Cardiac fibroblast (primary cell): ENCODE results near the gene SLC6A5.

Experiments used
- DNase-seq, 2 donors: peaks; one replicate each; pipeline versions ENCODE4 v3.0.0 to v3.0.0-alpha.2; 2010; ENCODE audit warnings: low read depth in 2 of 2
- H3K4me3 ChIP-seq, 2 donors: replicated peaks in 1 of 2; 1 replicate in 1 of 2; 2 replicates in 1 of 2; pipeline ENCODE4 v1.5.1; 2011; ENCODE audit warnings: low read depth in 2 of 2, low read length in 2 of 2, mild to moderate bottlenecking in 2 of 2, moderate library complexity in 1 of 2
- TF ChIP-seq, protein P1 (sequence below): IDR thresholded peaks from one replicate; pipeline ENCODE4 v1.5.1; 2011; ENCODE audit warnings: low read depth, mild to moderate bottlenecking, low read length, inconsistent platforms

SLC6A5 gene

GRCh38 chr11:20611445-20611844 is 12.0 kb downstream of the SLC6A5 start:
- TF ChIP-seq, protein P1, sequence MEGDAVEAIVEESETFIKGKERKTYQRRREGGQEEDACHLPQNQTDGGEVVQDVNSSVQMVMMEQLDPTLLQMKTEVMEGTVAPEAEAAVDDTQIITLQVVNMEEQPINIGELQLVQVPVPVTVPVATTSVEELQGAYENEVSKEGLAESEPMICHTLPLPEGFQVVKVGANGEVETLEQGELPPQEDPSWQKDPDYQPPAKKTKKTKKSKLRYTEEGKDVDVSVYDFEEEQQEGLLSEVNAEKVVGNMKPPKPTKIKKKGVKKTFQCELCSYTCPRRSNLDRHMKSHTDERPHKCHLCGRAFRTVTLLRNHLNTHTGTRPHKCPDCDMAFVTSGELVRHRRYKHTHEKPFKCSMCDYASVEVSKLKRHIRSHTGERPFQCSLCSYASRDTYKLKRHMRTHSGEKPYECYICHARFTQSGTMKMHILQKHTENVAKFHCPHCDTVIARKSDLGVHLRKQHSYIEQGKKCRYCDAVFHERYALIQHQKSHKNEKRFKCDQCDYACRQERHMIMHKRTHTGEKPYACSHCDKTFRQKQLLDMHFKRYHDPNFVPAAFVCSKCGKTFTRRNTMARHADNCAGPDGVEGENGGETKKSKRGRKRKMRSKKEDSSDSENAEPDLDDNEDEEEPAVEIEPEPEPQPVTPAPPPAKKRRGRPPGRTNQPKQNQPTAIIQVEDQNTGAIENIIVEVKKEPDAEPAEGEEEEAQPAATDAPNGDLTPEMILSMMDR: no peak
- peak in 1 of 2 donors; percentile 31 for DNase-seq

GRCh38 chr11:20611892-20612291 is 12.5 kb downstream of the SLC6A5 start:
- peak; percentile 68 to 76 for DNase-seq
- H3K4me3 ChIP-seq: no peak overlapping the region
- TF ChIP-seq, protein P1: no peak

More at GRCh38 chr11:20611445-20611844, 12.0 kb downstream of the SLC6A5 start:
- H3K4me3 ChIP-seq: no peak overlapping the region

GRCh38 chr11:20612416-20612815 is 13.0 kb downstream of the SLC6A5 start:
- no peak for DNase-seq
- TF ChIP-seq, protein P1: no peak
- no peak overlapping the region for H3K4me3 ChIP-seq

DNA sequence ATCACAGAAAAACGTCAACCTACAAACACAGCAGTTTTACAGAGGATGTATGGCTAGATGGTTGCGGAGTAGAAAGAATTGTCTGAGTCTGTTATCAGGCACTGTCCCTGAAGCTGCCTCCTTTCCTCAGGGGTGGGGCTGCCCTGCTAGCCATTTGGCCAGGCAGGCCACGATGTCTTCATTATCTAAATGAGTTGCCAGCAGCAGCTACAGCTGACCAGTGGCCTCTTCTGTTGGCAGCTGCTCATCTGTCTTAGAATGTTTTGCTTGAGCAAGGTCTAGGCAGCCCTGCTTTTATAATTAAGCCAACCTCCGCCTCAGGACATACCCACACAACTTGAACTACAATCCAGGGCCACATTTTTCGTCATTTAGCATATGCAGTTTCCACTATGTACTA is 17.5 kb downstream of the SLC6A5 start:
- no peak for DNase-seq
- no peak overlapping the region for H3K4me3 ChIP-seq
- TF ChIP-seq, protein P1: no peak

DNA sequence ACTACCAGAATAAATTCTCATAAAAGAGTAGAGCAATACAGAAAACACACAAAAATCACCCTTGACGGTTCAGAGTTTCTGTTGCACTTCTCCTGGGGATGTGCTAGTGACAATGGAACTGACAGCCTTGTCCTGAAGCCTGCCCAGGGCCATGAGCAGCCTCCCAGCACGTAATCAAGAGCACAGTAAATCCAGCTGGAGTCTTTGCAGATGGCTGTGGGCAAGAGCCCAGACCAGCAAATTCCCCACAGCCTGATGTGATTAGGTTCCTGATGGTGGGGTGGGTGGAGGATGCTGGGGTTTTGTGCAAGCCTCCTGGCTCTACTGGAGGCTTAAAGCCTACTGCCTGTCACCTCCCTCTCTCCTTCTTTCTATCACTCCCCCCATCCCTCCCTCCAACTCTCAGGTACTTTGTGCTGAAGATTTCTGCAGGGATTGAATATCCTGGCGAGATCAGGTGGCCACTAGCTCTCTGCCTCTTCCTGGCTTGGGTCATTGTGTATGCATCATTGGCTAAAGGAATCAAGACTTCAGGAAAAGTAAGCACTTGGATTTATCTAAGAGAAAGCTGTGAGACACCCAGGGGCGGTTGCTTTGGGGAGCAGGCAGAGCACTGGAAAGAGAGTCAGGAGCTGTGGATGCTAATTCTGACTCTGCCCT is 18.1 kb downstream of the SLC6A5 start:
- H3K4me3 ChIP-seq: no peak overlapping the region
- TF ChIP-seq, protein P1: no peak
- DNase-seq: peak in 1 of 2 donors; percentile 37

DNA sequence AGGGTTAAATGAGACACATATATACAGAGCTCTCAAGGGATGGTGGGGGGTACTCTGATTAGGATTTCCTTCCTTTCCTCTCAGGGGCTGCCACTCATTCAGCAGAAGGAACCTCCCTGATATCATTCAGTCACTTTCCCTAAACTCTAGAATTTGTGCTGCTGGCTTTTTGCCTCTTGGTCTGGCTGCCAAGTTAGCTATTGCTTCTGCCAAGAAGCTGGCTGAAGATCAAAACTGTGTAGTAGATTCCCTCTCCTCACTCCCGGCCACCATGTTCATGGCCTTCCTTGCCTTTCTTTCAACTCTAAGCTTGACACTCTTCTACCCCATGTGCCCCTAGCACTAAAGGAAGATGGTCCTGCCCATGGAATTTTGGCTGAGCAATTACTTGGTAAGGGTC is 18.7 kb downstream of the SLC6A5 start:
- TF ChIP-seq, protein P1: no peak
- H3K4me3 ChIP-seq: no peak overlapping the region
- DNase-seq: peak in 1 of 2 donors; percentile 51

GRCh38 chr11:20620988-20621387 is 21.6 kb downstream of the SLC6A5 start:
- DNase-seq: no peak
- no peak overlapping the region for H3K4me3 ChIP-seq
- TF ChIP-seq, protein P1: no peak
